Measurements from ENCODE around the gene KBTBD4. TPM values are rescaled to one million over a fixed set of nuclear protein-coding genes. Genes with fewer than 3 reads are reported as not detected.
"Not testable (repeated sequence)": the region's sequence is repeated elsewhere in the genome, so short reads cannot be mapped to it uniquely, and the experiment has no call there.

The KBTBD4 gene
- total RNA-seq, 1 donor from 2014 or later = 32.9 TPM

- DNase-seq (ENCODE audit: low read depth in 2 of 2) = no peak
These were observed 18.3 kb downstream of the KBTBD4 start for GRCh38 chr11:47560426-47560825.

- no peak for DNase-seq (ENCODE audit: low read depth in 2 of 2)
These were observed 20.1 kb downstream of the KBTBD4 start for GRCh38 chr11:47558695-47559094.

GRCh38 chr11:47557004-47557403, 21.8 kb downstream of the KBTBD4 start:
- DNase-seq (ENCODE audit: low read depth in 2 of 2) = not testable (repeated sequence)

GRCh38 chr11:47553406-47553743, 25.4 kb downstream of the KBTBD4 start:
- DNase-seq (ENCODE audit: low read depth in 2 of 2) = peak; percentile 51 to 60

DNA sequence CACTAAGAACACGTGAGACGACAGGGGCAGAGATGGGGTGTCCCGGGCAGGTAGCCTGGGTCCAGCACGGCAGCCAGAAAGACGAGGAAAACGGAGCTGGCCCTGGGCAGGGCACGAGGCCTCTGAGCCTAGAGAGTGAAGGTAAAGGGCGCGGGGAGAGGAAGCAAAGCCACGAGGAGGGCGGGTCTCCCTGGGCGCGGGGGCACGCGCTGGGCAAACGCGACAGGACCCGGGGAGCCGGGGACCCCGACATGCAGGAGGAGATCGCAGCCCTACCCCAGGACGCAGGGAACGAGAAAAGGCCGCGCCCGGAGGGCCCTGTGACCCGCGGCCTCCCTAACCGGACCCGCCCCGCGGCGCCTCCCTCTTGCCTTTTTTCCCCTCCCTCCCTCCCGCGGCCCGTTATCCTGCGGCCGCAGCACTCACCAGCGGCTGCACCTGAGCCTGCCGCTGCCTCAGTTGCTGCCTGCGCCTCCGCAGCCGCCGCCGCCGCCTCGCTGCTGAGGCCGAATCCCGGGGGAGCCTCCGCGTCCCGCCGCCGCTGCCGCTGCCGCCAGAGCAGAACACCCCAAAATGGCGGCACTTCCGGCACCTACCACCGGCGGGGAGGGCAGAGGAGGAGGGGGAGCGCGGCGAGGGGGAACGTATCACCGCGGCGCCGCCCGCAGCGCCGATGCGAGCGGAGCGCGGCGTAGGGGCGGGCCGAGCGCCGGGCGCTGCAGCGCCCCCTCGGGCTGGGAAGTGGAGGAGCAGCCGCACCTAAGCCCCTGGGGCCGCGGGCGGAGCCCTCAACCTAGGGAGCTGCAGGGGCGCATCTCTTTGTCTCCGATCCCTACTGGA, 26.0 kb downstream of the KBTBD4 start, which contains the start of gene CELF1:
Gene CELF1 (minus strand): TSS at position 567 of the 840 bp plus-strand sequence. CDS start 53,609 bp downstream, outside the sequence.
- DNase-seq (ENCODE audit: low read depth in 2 of 2) = peak; percentile 92 to 94

- peak; percentile 31 to 43 for DNase-seq (ENCODE audit: low read depth in 2 of 2)
These were observed 26.7 kb downstream of the KBTBD4 start for GRCh38 chr11:47552056-47552565.

- DNase-seq (ENCODE audit: low read depth in 2 of 2) = peak; percentile 44 to 49
These were observed 27.7 kb downstream of the KBTBD4 start for GRCh38 chr11:47551086-47551485.

GRCh38 chr11:47550288-47551047, 28.3 kb downstream of the KBTBD4 start:
- no peak for DNase-seq (ENCODE audit: low read depth in 2 of 2)

DNA sequence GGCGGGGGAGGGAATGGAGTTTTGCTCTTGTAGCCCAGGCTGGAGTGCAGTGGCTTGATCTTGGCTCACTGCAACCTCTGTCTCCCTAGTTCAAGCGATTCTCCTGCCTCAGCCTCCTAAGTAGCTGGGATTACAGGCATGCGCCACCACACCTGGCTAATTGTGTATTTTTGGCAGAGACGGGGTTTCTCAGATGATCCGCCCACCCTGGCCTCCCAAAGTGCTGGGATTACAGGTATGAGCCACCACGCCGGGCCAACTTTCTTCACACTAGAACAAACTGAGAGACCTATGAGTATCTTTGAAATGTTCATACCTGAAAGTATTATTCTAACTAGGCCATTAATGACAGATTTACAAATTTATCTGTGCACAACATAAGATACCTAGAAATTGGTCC, 32.5 kb downstream of the KBTBD4 start:
- DNase-seq (ENCODE audit: low read depth in 2 of 2) = not testable (repeated sequence)

DNA sequence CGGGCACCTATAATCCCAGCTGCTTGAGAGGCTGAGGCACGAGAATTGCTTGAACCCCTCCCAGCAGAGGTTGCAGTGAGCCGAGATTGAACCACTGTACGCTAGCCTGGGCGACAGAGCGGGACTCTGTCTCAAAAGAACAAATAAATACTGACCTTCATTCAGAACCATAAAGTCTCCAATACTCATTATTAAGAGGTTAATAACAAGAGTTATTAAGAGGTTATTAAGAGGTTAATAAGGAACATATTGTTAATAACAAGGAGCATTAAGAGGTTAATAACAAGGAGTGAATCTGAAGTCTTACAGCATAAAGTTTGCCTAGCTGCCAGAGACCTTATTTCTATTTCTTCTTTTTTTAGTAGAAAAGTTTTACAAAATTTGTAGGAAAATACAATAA, 33.5 kb downstream of the KBTBD4 start:
- no peak for DNase-seq (ENCODE audit: low read depth in 2 of 2)

GRCh38 chr11:47541070-47541469, 37.7 kb downstream of the KBTBD4 start:
- DNase-seq (ENCODE audit: low read depth in 2 of 2) = no peak

GRCh38 chr11:47539681-47540039, 39.1 kb downstream of the KBTBD4 start:
- DNase-seq (ENCODE audit: low read depth in 2 of 2) = no peak

DNA sequence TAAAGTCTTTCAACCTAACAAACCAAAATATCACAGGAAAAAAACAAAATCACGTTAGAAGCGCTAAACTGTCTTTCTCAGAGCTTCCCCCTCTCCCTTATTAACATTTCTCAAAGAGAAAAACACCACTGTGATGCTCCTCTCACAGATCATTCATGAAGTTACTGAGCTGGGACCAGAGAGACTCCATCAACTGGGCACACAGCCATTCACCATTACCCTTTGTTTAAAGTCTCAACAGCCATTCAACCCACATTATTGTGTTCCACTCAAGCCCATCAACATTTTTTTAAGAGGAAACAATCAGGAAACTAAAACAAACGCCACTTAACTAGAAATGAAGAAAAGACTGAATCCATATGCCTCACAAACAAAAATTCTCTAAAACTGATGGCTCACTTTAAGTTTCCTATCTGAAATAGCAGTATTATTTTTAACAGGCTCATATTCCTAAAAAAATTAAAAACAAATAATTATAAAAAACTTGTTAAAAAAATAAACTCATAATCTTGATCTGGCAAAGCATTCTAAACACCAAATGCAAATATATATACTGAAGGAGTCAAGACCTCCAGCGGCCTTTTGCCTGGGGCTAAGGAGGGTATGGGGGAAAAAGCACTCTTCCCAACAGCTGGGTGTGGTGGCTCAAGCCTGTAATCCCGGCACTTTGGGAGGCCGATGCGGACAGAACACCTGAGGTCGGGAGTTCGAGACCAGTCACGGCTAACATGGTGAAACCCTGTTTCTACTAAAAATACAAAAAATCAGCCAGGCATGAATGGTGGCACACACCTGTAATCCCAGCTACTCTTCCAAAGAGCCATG, 39.8 kb downstream of the KBTBD4 start:
- peak; percentile 73 for DNase-seq (ENCODE audit: low read depth in 2 of 2)

GRCh38 chr11:47536915-47537314, 41.9 kb downstream of the KBTBD4 start:
- DNase-seq (ENCODE audit: low read depth in 2 of 2) = no peak

DNA sequence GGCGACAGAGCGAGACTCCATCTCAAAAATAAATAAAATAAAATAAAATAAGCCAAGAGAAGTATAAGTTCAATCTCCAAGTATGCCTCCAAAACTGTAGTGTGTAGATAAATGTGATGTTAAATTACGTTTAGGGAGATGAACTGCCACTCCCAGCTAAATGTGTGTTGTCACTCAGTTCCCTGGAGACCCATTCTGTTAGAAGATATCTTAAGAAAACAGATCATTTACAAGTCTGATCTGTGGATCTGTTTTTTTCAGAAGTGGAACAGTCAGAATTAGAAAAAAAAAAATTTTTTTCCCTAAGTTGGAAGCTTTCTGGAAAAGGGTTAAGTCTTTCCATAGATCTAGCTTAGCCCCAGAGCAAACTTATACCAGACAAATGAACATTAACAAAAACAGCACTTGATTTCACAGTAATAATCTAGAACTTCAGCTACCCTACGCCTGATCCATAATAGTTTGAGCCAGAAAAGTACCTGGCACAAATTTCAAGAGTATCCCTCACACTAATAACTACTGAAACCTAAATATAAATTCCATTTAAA, 44.0 kb downstream of the KBTBD4 start:
- no peak for DNase-seq (ENCODE audit: low read depth in 2 of 2)

DNA sequence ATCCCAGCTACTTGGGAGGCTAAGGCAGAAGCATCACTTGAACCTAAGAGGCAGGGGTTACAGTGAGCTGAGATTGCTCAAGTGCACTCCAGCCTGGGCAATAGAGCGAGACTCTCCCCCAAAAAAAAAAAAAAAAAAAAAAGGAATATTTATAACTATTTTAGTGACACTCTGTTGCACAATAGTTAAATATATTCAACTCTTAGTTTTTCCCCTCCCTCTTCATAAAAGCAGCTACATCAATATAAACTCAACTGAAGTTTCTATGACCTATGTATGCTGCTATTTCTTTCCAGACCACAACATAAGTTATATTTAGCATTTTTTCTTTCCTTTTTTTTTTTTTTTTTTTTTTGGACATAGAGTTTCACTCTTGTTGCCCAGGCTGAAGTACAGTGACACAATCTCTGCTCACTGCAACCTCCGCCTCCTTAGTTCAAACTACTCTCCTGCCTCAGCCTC, 45.0 kb downstream of the KBTBD4 start:
- no peak for DNase-seq (ENCODE audit: low read depth in 2 of 2)

DNA sequence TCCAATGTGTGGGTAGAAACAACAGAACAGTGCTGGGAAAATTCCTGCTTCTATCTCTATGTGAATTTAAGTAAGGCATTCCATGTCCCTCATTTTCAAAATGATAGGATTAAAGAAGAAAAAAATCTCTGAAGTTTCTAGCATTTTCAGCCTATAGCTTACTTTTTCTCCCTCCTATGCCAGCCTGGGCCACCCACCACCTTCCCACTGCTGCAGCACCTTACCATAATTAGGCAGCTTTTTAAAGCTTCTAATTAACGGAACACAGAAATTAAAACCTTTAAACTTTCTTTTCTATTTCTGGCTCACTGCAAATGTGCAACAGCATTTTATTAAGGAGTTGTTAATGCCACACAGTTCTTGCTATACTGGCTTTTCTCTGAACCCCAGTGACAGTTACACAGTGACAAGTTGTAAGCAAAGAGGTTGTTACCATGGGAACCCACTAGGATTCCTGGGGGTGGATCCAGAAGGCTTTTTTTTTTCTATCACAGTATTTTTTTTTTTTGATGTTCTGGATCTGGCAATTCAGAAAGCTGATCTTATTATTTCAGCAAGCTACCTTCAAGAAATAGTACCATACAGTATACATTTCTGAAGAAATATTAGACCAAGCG, 46.1 kb downstream of the KBTBD4 start:
- peak in 1 of 2 donors; percentile 58 for DNase-seq (ENCODE audit: low read depth in 2 of 2)

GRCh38 chr11:47531666-47532065, 47.1 kb downstream of the KBTBD4 start:
- no peak for DNase-seq (ENCODE audit: low read depth in 2 of 2)

GRCh38 chr11:47530721-47531120, 48.0 kb downstream of the KBTBD4 start:
- DNase-seq (ENCODE audit: low read depth in 2 of 2) = not testable (repeated sequence)

DNA sequence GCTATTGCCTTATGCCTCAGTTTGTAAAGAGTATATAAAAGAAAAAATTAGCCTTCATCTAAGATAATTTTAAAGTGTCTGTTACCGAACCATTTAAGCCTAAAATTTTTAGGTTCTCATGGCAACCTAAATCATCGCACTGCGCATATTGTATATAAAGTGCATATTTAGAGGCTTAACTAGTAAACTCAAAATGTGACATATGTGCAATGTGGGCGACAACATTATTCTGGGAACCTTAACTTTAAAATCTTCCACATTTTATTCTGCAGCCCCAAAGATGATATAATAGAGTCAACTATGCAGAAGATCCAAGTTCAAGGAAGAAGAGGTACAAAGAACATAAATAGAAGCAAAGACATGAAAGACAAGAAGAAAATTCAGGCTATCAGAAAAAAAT, 48.8 kb downstream of the KBTBD4 start:
- DNase-seq (ENCODE audit: low read depth in 2 of 2) = no peak

DNA sequence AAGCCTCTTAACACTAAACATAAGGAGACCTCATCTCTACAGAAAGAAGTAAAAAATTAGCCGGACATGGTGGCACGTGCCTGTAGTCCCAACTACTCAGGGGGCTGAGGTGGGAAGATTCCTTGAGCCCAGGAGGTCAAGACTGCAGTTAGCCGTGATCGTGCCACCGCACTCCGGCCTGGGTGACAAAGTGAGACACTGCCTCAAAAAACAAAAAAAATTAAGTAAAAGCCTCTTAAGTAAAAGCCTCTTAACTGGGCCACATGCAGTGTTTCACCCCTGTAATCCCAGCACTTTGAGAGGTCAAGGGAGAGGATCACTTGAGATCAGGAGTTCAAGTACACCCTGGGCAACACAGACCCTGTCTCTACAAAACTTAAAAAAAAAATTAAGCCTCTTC, 51.6 kb downstream of the KBTBD4 start:
- no peak for DNase-seq (ENCODE audit: low read depth in 2 of 2)

Data from lung microvascular endothelial cell (primary cell).